ENCODE measurements around the gene COL4A2. TPM values are rescaled to one million over a fixed set of nuclear protein-coding genes. Genes with fewer than 3 reads are reported as not detected.

The COL4A2 gene
- total RNA-seq, 1 donor from 2014 or later: 273 TPM

DNA sequence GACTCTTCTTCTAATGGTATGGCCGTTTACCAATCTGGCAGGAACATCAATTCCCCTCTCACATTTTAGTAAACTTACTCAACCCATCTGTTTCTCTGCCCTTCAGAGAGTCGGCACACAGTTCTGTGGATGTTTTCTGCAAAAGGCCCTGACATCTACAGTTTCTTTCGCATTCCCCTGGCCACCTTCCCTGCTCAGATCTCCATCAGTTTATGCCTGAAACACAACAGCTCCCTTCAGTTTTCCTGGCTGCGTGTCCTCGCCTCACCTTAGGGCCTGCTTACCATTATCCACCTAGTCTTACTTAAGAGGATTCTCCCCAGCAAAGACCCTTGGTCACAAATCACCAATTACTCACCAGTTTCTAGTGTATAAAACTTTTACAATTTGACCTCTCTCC is 25.3 kb upstream of the COL4A2 start:
- H3K36me3 ChIP-seq: no peaks in the 10 kb centered on the region
- peaks cover 18% of the 10 kb centered on the region for H3K4me1 ChIP-seq
- no peak overlapping the region for H3K4me3 ChIP-seq
- DNase-seq (no peak), ATAC-seq (no peak)
- intact Hi-C loops (cut with DNase I): no loop called here
- no peaks in the 10 kb centered on the region for H3K9me3 ChIP-seq
- TF ChIP-seq, protein P1, sequence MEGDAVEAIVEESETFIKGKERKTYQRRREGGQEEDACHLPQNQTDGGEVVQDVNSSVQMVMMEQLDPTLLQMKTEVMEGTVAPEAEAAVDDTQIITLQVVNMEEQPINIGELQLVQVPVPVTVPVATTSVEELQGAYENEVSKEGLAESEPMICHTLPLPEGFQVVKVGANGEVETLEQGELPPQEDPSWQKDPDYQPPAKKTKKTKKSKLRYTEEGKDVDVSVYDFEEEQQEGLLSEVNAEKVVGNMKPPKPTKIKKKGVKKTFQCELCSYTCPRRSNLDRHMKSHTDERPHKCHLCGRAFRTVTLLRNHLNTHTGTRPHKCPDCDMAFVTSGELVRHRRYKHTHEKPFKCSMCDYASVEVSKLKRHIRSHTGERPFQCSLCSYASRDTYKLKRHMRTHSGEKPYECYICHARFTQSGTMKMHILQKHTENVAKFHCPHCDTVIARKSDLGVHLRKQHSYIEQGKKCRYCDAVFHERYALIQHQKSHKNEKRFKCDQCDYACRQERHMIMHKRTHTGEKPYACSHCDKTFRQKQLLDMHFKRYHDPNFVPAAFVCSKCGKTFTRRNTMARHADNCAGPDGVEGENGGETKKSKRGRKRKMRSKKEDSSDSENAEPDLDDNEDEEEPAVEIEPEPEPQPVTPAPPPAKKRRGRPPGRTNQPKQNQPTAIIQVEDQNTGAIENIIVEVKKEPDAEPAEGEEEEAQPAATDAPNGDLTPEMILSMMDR (IDR thresholded peaks at IDR 0.05): no peak
- H3K27ac ChIP-seq: no peak overlapping the region
- H3K27me3 ChIP-seq: no peaks in the 10 kb centered on the region

DNA sequence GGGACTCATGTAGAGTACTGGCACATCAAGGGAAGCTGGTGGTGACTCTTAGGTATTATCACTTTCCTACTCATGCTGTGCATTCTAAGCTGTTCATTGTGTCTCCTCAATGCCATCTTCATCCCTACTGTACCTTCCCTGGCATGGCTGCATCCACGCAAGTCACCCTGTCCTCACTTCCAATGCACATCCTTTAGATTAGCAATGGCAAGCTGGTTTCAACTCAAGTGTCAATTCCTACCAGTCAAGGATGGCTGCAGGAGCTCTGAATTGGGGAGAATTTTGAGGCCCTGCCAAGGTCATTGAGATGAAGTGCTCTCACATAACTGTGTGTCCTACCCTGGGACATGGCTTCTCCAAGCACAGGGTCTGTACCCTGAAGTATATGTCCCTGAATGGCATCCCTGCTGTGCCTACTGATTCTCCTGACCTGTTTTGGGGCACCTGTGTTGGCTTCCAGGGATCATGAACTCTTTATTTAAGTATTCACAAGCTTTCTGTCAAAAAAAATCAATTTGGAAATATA is 24.7 kb upstream of the COL4A2 start:
- Histone ChIP-seq H3K9me3 (no peaks in the 10 kb centered on the region), H3K4me1 (peaks cover 17% of the 10 kb centered on the region), H3K4me3 (no peak overlapping the region), H3K27me3 (no peaks in the 10 kb centered on the region), H3K27ac (no peak overlapping the region), H3K36me3 (no peaks in the 10 kb centered on the region)
- TF ChIP-seq, protein P1 (IDR thresholded peaks at IDR 0.05): no peak
- intact Hi-C loops (cut with DNase I): no loop called here
- no peak for ATAC-seq
- DNase-seq: no peak

DNA sequence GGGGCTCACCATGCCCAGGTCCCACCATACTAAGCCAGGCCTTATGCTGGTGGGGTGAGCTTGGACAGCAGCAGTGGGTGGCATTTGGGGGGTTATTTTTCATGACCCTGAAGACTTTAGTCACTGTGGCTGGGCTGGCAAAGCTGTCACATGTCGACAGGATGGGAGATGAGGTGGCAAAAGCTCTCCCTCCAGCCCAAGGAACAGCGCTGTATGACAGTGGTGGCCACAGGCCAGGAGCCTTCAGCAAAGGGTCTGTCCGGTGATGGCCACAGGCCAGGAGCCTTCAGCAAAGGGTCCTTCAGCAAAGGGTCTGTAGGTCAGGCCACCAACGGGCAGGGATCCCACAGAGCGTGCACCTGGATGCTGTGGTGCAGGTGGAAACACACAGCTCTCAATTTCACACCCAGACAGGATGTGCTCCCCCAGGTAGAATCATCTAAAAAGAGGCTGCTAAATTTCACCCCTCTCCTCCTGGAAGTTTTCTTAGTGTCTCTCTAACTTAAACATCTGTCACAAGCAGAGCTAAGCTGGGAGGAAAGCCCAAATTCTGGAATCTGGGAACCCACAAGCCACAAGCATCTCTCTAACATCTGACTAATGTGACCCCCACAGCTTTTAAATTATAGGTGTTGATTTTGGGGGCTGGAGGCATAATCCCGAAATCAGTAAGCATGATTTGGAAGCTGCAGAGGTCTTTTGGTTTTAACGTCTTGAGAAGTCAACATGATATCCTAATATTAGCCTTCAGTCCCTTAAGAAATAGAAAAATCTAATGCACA is 23.2 kb upstream of the COL4A2 start:
- DNase-seq (no peak), ATAC-seq (no peak)
- no peaks in the 10 kb centered on the region for H3K27me3 ChIP-seq
- no peaks in the 10 kb centered on the region for H3K36me3 ChIP-seq
- H3K27ac ChIP-seq: no peak overlapping the region
- intact Hi-C loops (cut with DNase I): no loop called here
- H3K4me1 ChIP-seq: peaks cover 12% of the 10 kb centered on the region
- H3K9me3 ChIP-seq: no peaks in the 10 kb centered on the region
- H3K4me3 ChIP-seq: no peak overlapping the region
- TF ChIP-seq, protein P1 (IDR thresholded peaks at IDR 0.05): no peak

DNA sequence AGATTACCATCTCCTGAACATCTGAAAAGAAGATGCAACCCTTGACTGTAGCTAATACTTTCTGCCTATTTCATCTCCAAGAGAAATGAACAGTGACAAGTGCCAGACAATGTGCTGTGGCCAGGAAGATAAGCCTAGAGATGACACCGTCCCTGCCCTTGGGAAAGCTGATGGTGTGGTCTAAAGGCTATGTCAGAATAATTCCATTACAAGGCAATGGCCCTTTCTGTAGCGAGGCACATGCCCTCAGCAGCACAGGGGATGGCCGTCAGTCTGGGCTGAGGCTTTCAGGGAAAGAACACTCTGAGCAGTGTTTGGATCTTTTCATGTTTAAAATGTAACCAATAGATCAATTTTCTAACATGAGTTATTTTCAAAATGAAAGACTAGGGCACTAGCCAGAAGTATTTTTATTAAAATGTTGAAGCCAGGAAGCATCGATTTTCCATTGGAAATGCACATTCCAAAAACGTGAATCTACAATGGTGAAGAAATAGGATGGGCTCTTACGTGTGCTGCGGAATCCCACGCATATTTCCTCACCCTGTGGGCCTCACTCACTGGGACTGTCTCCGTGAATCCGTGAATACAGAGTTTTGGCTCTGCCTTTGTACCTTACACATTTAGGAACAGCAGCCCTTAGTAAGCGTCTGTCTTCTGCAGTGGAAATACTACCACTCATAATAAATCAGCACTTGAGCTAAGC is 22.2 kb upstream of the COL4A2 start:
- Histone ChIP-seq H3K27ac (no peak overlapping the region), H3K27me3 (no peaks in the 10 kb centered on the region), H3K4me3 (no peak overlapping the region), H3K4me1 (peaks cover 12% of the 10 kb centered on the region), H3K36me3 (peaks cover 3% of the 10 kb centered on the region), H3K9me3 (no peaks in the 10 kb centered on the region)
- intact Hi-C loops (cut with DNase I): no loop called here
- DNase-seq (no peak), ATAC-seq (no peak)
- TF ChIP-seq, protein P1 (IDR thresholded peaks at IDR 0.05): no peak

DNA sequence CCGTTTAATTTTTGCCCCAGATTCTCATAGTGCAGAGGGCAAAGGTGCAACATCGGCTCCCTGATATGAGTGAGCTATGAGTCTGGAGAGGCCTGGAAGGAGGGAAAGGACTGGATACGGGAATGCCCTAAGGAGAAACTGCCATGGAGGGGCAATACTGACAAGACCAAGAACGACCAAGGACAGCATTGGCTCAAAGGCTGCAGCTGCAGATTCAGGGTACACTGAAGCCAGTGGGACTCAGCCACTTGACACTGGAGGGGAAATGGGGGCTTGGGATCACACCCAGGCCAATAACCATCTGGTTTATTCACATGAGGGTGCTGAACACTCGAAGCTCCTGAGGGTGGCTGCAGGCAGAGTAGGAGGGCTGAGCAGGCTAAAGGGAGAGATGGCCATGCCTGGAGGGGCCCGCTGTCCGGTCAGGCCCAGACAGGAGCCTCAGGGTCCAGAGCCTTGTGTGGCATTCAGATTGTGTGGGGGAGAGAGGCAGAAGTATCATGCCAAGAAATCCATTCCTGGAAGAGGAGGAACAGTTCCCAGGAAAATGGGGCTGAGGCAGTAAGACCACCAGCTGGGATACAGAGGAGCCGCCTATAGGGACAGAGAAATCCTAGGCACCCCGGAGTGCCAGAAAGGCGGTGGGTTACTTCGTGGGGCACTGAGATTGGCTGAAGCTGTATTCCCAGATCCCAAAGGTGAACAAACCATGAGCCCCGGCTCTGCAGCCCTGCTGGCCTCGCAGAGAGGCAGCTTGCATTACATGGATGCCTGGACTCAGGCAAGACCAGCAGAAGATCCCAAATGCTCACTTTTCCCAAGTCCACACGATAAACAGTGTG is 20.9 kb upstream of the COL4A2 start:
- DNase-seq: no peak
- H3K27ac ChIP-seq: no peak overlapping the region

More for the DNA sequence above, 20.9 kb upstream of the COL4A2 start:
- intact Hi-C loops (cut with DNase I): no loop called here
- no peak for ATAC-seq
- Histone ChIP-seq H3K4me1 (peaks cover 8% of the 10 kb centered on the region), H3K27me3 (no peaks in the 10 kb centered on the region), H3K36me3 (peaks cover 3% of the 10 kb centered on the region), H3K4me3 (no peak overlapping the region), H3K9me3 (no peaks in the 10 kb centered on the region)
- TF ChIP-seq, protein P1 (IDR thresholded peaks at IDR 0.05): no peak
